ENCODE results near the gene DHX58.

Gene DHX58

DNA sequence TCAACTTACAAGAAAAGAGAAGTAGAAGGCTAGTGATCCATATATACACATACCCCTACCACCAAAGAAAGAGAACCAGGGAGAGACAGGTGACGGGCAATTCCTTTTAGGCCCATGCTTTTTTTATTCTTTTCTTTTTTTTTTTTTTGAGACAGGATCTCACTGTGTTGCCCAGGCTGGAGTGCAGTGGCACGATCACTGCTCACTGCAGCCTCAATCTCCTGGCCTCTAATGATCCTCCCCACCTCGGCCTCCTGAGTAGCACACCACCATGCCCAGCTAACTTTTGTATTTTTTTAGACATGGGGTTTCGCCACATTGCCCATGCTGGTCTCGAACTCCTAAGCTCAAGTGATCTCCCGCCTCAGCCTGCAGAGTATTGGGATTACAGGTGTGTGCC lies 14.9 kb upstream of the DHX58 start:
- H3K4me3 ChIP-seq (ENCODE audit: low read depth, low read length) = no peak overlapping the region
- POLR2A ChIA-PET = interaction anchor here (0.9 kb wide), 1 partner anchor 185 kb away, joined by 6 read pairs; no protein-coding TSS in a partner anchor
- peak; percentile 80 for TF ChIP-seq ZNF121 (tag by site-specific recombination; IDR thresholded peaks at IDR 0.05)
- no peak for TF ChIP-seq WT1 (tag by site-specific recombination; IDR thresholded peaks at IDR 0.05)
- CTCF ChIA-PET = interaction anchor here (0.7 to 1.2 kb wide), 4 partner anchors 10 to 51 kb away, joined by 3 to 4 read pairs (median 3); no protein-coding TSS in a partner anchor
- H3K27ac ChIP-seq (ENCODE audit: extremely low read depth, low read depth, low read length) = no peak overlapping the region; the same call in 1 of the 2 replicates
- no peaks in the 10 kb centered on the region for H3K9me3 ChIP-seq (ENCODE audit: control insufficient read depth, insufficient read depth, low read depth, low read length)
- H3K4me1 ChIP-seq (ENCODE audit: control insufficient read depth, insufficient read depth, low read length) = no peaks in the 10 kb centered on the region
- H3K36me3 ChIP-seq (ENCODE audit: control insufficient read depth in 2 of 2, insufficient read depth in 1 of 2, low read length in 2 of 2) = peaks cover 39 to 88% of the 10 kb centered on the region in 2 experiments

DNA sequence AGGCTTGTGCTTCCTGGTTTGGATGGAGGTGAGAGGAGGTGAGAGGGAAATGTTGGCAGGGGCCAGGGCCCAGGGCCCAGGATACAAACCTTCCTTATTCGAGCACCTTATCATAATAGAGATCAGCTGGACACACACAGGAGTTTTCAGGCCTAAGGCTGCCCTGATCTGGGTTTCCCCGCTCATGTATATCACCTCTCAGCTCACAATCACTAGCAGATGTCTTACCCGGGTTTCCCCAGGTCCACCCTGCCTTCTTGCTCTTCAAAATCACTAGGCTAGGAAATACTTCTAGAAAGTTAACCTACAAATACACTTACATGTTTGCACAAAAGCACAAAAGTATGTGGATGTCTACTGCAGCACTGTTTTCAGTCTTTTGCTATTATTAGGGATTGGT lies 14.3 kb upstream of the DHX58 start:
- CTCF ChIA-PET = interaction anchor here (1.6 kb wide), 1 partner anchor 90 kb away, joined by 4 read pairs; no protein-coding TSS in a partner anchor
- POLR2A ChIA-PET = no interaction called here
- Histone ChIP-seq H3K4me1 (ENCODE audit: control insufficient read depth, insufficient read depth, low read length) (no peaks in the 10 kb centered on the region; the same call in 1 of the 2 replicates), H3K36me3 (ENCODE audit: control insufficient read depth in 2 of 2, insufficient read depth in 1 of 2, low read length in 2 of 2) (peaks cover 39 to 84% of the 10 kb centered on the region in 2 experiments), H3K27ac (ENCODE audit: extremely low read depth, low read depth, low read length) (no peak overlapping the region), H3K9me3 (ENCODE audit: control insufficient read depth, insufficient read depth, low read depth, low read length) (no peaks in the 10 kb centered on the region), H3K4me3 (ENCODE audit: low read depth, low read length) (no peak overlapping the region)
- no peak for TF ChIP-seq ZSCAN30 (tag by site-specific recombination; IDR thresholded peaks at IDR 0.05)
- TF ChIP-seq, protein P1, sequence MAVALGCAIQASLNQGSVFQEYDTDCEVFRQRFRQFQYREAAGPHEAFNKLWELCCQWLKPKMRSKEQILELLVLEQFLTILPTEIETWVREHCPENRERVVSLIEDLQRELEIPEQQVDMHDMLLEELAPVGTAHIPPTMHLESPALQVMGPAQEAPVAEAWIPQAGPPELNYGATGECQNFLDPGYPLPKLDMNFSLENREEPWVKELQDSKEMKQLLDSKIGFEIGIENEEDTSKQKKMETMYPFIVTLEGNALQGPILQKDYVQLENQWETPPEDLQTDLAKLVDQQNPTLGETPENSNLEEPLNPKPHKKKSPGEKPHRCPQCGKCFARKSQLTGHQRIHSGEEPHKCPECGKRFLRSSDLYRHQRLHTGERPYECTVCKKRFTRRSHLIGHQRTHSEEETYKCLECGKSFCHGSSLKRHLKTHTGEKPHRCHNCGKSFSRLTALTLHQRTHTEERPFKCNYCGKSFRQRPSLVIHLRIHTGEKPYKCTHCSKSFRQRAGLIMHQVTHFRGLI (tag by site-specific recombination; IDR thresholded peaks at IDR 0.05) = no peak
- no peak for TF ChIP-seq ZNF157 (tag by site-specific recombination; IDR thresholded peaks at IDR 0.05)
- TF ChIP-seq, protein P2, sequence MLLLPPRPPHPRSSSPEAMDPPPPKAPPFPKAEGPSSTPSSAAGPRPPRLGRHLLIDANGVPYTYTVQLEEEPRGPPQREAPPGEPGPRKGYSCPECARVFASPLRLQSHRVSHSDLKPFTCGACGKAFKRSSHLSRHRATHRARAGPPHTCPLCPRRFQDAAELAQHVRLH (tag by site-specific recombination; IDR thresholded peaks at IDR 0.05) = no peak
- TF ChIP-seq, protein P3, sequence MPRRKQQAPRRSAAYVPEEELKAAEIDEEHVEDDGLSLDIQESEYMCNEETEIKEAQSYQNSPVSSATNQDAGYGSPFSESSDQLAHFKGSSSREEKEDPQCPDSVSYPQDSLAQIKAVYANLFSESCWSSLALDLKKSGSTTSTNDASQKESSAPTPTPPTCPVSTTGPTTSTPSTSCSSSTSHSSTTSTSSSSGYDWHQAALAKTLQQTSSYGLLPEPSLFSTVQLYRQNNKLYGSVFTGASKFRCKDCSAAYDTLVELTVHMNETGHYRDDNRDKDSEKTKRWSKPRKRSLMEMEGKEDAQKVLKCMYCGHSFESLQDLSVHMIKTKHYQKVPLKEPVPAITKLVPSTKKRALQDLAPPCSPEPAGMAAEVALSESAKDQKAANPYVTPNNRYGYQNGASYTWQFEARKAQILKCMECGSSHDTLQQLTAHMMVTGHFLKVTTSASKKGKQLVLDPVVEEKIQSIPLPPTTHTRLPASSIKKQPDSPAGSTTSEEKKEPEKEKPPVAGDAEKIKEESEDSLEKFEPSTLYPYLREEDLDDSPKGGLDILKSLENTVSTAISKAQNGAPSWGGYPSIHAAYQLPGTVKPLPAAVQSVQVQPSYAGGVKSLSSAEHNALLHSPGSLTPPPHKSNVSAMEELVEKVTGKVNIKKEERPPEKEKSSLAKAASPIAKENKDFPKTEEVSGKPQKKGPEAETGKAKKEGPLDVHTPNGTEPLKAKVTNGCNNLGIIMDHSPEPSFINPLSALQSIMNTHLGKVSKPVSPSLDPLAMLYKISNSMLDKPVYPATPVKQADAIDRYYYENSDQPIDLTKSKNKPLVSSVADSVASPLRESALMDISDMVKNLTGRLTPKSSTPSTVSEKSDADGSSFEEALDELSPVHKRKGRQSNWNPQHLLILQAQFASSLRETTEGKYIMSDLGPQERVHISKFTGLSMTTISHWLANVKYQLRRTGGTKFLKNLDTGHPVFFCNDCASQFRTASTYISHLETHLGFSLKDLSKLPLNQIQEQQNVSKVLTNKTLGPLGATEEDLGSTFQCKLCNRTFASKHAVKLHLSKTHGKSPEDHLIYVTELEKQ (tag by site-specific recombination; IDR thresholded peaks at IDR 0.05; ENCODE audit: borderline replicate concordance) = no peak
- TF ChIP-seq ZNF223 (tag by site-specific recombination; IDR thresholded peaks at IDR 0.05) = no peak
- no peak for TF ChIP-seq KLF8 (tag by site-specific recombination; IDR thresholded peaks at IDR 0.05)
- TF ChIP-seq ZNF274 (IDR thresholded peaks at IDR 0.05; ENCODE audit: low read length) = no peak
- no peak for TF ChIP-seq ZNF274 (tag by site-specific recombination; IDR thresholded peaks at IDR 0.05; ENCODE audit: borderline replicate concordance)
- no peak for TF ChIP-seq ZNF521 (tag by site-specific recombination; IDR thresholded peaks at IDR 0.05)
- TF ChIP-seq KLF16 (tag by site-specific recombination; IDR thresholded peaks at IDR 0.05) = no peak
- TF ChIP-seq ZNF121 (tag by site-specific recombination; IDR thresholded peaks at IDR 0.05) = no peak
- TF ChIP-seq ZNF544 (tag by site-specific recombination; IDR thresholded peaks at IDR 0.05) = no peak

DNA sequence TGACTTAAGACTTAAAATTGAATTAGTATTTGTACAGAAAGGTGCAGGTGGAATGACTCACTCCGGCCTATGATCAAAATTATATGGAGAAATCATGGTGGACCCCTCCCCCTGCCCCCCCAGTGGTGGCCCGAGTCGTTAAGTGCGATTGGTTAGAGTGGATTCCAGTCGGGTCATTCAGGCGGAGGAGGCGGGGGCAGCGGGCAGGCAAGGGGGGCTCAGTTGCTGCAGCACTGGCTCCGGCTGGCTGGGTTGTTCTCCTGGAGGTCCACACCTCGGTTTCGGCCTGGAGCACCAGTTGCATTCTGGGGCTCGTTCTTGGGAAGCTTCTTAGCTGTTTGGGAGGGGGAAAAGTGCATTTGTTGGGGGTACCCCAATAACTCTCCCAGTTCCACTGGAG lies 13.1 kb upstream of the DHX58 start:
- H3K36me3 ChIP-seq (ENCODE audit: control insufficient read depth in 2 of 2, insufficient read depth in 1 of 2, low read length in 2 of 2) = peaks cover 39 to 71% of the 10 kb centered on the region in 2 experiments
- ChIA-PET CTCF (interaction anchor here (1.2 to 1.6 kb wide), 2 partner anchors 12 to 88 kb away, joined by 3 to 4 read pairs; no protein-coding TSS in a partner anchor), POLR2A (interaction anchor here (0.8 kb wide), 1 partner anchor 9 kb away, joined by 3 read pairs; no protein-coding TSS in a partner anchor)

More for the DNA sequence above, 13.1 kb upstream of the DHX58 start:
- no peak overlapping the region for H3K4me3 ChIP-seq (ENCODE audit: low read depth, low read length)
- no peak overlapping the region for H3K27ac ChIP-seq (ENCODE audit: extremely low read depth, low read depth, low read length)
- no peaks in the 10 kb centered on the region for H3K9me3 ChIP-seq (ENCODE audit: control insufficient read depth, insufficient read depth, low read depth, low read length)
- peaks cover 3% of the 10 kb centered on the region; the same call in 1 of the 2 replicates for H3K4me1 ChIP-seq (ENCODE audit: control insufficient read depth, insufficient read depth, low read length)
- TF ChIP-seq SCRT2 (tag by site-specific recombination; IDR thresholded peaks at IDR 0.05) = 0 out of 2 replicates have a peak, but pooled peaks have one; percentile 24
- no peak for TF ChIP-seq GLI2 (tag by site-specific recombination; IDR thresholded peaks at IDR 0.05; ENCODE audit: borderline replicate concordance, low read depth)
